ENCODE data around the gene EFCAB14. TPM values are rescaled to one million over a fixed set of nuclear protein-coding genes. Genes with fewer than 3 reads are reported as not detected.
"Not testable (repeated sequence)": the region's sequence is repeated elsewhere in the genome, so short reads cannot be mapped to it uniquely, and the experiment has no call there.

The EFCAB14 gene
- total RNA-seq, 1 donor from 2014 or later: 96.6 TPM

GRCh38 chr1:46686255-46686654 is 32.7 kb downstream of the EFCAB14 start:
- no peak for DNase-seq (ENCODE audit: low spot score)

DNA sequence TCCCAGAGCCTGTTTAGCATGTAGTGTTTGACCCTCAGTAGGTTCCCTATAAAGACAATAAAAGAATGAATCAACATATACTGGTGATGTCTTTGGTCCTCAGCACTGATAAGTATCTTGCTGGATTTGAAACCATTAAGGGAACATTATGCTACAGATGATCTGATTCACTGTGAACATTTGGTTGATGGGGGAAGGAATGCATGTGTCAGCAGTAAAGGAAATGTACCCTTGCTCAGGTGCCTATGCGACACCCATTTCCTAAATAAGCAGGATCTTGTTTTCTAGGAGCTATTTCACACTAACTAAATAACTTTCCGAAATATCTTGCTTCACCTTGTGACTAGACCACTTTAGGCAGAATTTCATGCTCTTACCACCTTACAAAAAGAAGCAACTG is 34.2 kb downstream of the EFCAB14 start:
- DNase-seq (ENCODE audit: low spot score): no peak

DNA sequence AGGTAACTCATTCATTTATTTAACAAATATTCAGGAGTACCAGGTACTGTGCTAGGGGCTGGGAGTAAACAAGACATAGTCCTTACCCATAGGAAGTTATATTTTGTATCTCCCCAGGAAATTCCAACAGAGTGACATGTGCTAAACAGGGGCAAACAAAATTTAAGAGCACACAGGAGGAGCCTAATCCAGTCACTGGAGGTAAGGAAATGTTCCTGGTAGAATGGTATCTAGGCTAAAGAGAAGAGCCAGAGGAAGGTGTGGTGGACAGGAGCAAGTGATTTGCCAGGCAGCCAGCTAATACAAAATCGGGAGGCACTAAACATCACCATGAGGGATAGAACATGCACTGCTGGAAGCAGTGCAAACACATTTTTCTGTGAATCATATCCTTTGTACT is 36.9 kb downstream of the EFCAB14 start:
- no peak for DNase-seq (ENCODE audit: low spot score)

DNA sequence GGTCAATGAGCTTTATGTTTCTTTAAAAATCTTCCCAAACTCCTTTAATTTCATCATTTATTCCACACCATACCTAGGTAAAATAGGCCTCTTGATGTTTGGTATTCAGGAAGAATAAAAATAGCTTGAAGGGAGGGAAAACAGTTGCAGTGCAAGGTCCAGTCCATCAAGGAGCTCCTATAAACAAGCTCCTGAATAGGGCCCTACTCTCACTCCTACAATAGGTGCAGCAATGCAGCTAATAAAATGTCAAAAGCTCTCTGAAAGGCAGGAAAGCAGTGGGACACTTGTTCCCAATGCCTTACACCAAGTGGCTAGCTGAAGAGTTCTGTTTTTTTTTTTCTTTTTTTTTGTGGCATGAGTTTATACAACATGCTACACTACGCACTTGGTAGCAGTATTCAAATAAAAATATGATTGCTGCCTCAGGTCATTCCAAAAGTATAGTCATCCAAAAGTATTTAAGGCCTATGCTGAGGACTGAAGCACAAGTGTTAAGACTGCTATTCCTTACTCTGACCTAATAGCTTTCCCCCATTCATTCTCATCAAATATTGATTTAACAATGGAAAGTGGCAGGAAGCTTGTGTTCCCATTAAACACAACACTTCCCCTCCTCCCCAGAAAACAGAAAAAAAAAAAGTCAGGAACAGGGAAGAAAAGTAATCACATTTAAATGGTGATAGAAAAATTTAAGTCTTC is 37.4 kb downstream of the EFCAB14 start:
- DNase-seq (ENCODE audit: low spot score): no peak

- DNase-seq (ENCODE audit: low spot score): no peak
Observed at GRCh38 chr1:46679789-46680573, 38.9 kb downstream of the EFCAB14 start.

DNA sequence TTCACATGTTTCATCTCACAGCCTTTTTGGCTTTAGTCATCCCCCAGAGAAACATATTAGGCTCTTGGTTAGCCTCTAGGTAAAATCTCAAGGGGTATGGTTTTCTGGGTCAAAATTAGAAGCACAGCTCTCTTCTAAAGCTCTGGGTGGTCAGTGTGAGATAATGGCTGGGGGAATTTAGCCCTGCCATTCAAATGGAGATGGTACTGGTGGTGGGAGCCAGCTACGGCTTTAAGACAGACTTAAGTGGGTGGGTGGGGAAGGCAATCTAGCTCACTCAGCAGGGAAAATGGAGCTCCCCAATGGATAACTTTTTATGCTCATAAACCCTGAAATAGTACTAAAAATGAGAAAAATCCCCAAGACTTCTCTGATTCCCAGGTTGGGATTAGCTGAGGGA is 41.6 kb downstream of the EFCAB14 start:
- DNase-seq (ENCODE audit: low spot score): no peak

DNA sequence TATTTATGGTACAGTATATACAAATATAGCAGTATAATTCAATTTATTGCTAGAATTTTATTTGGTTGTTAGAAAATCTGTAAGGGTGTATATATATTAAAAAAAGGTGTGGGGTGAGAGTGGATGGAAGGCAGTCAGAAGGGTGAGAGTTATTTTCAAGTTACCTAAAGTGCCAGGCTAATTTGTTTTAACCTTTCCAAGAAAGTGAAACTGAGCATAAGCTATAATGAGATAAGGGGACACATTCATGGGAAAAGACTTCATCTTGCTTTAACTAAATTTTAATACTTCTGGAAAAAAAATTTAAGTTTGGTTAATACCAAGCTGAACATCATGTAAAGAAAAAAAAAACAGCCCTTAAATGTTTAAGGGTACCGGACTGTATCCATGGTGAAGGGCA is 42.4 kb downstream of the EFCAB14 start:
- DNase-seq (ENCODE audit: low spot score): no peak

- DNase-seq (ENCODE audit: low spot score): no peak
Observed at GRCh38 chr1:46675549-46676314, 43.2 kb downstream of the EFCAB14 start.

DNA sequence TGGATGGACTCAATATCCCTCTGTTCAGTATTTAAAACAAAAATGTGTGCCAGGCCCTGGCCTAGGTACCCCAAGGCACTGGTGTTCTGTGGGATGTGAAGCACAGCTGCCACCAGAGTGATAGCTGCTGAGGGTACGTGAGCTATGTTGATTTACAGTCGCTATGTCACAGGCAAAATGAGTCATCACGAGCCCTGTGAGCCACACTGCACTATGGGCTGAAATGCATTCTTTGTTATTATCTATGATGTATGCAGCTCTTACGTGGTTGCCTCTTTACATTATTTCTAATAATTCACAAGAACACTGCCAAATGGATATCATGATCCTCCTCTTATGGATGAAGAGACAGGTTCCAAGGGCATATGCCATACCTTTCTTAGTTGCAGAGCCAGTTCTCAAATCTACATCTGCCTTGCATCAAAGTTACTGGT is 45.1 kb downstream of the EFCAB14 start:
- no peak for DNase-seq (ENCODE audit: low spot score)

DNA sequence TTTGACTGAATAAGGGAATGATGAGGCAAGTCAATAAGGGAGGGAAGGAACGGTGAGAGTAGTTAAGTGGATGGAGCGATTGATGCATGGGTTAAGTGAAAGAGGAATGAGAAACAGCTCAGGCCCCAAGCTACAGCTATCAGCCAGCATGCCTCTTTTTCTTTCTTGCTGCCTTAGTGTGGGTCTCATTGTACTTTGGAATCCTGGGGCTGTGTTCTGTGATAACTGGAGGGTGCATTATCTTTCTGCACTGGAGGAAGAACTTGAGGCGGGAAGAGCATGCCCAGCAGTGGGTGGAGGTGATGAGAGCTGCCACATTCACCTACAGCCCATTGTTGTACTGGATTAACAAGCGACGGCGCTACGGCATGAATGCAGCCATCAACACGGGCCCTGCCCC is 46.2 kb downstream of the EFCAB14 start:
- no peak for DNase-seq (ENCODE audit: low spot score)

GRCh38 chr1:46671554-46671953 is 47.4 kb downstream of the EFCAB14 start, which contains the start of gene TEX38:
Gene TEX38 (plus strand): TSS chr1:46671854. CDS start chr1:46671935, 81 bp downstream.
- no peak for DNase-seq (ENCODE audit: low spot score)

GRCh38 chr1:46670134-46670533 is 48.8 kb downstream of the EFCAB14 start:
- no peak for DNase-seq (ENCODE audit: low spot score)

DNA sequence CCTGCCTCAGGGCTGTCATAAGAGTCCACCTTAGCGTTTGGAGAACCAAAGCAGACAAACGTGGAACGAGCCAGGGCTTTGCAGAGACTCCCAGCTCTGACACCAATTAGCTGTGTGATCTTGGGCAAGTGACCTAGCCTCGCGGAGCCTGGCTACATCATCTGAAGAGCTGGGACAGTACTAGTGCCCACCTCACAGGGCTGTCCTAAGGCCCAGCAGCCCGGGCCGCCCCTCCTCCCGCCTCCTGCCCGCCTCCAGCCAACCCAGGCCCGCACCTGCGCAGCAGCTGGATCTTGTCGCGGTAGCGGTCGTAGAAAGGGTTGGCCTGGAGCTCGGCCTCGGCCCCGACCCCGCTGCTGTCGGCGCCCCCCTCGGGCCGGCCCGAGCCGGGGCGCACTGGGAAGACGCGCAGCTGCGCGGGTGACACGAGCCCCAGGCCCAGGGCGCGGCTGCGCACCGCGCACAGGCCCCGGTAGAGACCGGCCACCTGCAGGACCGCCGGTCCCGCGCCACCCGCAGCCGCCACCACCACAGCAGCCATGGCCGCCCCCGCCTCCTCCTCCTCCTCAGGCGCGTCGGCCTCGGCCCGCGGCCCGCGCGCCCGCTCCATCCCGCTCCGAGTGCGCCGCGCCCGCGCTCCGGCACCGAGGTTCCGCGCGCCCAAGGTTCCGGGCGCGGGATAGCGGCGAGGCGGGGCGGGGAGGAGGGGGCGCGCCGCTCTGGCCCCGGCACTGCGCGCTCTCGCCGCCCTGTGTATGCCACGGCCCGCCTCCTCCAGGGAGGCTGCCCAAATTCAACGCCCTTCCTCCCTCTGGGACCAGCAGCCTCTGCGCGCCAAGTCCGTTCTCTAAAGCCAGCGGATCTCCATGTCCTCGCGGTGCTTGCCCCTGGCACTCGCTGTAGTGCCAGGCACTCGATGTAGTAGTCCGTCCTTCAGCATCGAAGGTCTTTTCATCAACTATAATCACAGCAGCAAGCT is 50.8 kb downstream of the EFCAB14 start, which contains the start of gene ATPAF1:
TSS of gene ATPAF1 (minus strand) at position 583 of the 979 bp plus-strand sequence. CDS start at position 541, 42 bp downstream.
- no peak for DNase-seq (ENCODE audit: low spot score)

DNA sequence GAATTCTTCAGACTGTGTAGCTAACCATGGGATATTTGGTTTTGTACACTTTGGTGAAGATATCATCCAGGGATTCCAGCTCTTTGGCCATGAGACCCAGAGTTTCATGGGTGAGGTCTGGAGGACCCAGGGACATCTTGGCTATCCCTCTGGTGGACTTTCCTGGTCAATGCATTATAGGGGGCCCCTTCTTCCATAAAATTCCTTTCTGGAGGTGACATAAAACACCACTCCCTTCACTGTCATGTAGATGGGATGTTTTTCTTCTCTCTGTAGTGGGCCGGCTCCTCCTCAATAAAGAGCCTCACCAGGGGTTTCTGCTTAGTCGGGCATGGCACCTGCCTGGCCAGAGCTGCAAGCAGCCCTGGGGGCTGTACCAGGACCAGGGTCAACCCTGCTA is 52.9 kb downstream of the EFCAB14 start:
- no peak for DNase-seq (ENCODE audit: low spot score)

- not testable (repeated sequence) for DNase-seq (ENCODE audit: low spot score)
Observed at GRCh38 chr1:46662919-46663318, 56.0 kb downstream of the EFCAB14 start.

DNA sequence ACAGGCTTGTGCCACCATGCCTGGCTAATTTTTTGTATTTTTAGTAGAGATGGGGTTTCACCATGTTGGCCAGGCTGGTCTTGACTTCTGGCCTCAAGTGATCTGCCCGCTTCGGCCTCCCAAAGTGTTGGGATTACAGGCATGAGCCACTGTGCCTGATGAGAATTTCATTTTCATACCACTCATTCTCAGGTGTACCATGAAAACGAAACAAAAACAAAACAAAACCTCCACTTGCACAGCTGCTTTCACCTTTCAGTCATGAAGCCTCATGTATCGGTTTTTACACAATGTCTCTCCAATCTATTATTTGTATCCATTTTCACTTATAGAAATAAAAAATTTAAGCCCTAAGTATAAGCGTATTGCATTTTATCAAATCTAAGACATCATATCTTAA is 58.8 kb downstream of the EFCAB14 start:
- not testable (repeated sequence) for DNase-seq (ENCODE audit: low spot score)

DNA sequence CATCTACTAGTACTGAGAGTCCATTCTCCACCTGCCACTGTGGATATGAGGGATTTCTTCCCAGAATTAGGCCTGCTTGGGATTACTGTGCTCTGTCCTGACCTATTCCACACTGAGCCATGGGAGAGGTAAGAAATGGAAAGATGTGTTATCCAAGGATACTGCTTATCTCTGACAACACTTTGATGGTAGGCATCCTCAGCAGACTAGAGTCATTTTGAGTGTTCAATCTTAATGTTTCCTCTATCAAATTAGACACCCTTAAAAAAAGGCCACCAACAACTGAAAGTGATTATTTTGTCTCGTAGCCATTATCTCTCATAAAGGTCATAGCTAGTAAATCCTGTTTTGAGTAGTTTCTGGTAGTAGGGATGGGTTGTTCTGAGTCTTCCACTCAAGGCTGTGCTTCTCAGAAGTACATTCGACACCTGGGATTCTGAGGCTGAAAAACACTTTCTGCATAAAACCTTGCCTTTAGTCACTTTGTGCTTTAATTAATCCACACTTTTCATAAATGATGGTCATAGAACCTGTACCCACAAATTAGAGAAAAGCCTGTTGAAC is 59.5 kb downstream of the EFCAB14 start:
- no peak for DNase-seq (ENCODE audit: low spot score)

DNA sequence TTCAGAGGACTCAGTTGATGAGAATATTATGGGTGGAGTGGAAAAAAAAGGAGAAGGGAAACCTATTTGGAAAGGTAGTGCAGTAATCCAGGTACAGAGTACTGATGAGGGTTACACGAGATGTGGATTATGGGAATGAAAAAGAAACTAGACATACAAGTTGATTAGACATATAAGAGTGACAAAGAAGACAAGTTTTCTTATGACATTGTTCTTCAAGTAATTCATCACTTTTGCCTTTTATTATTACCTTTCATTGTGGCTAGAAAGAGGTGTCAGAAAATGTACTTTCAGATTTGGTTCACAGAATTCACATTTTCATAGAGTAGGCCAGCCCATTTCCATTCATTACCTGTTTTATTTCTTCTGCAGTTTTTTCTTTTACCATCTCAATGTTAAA is 61.1 kb downstream of the EFCAB14 start:
- DNase-seq (ENCODE audit: low spot score): no peak

DNA sequence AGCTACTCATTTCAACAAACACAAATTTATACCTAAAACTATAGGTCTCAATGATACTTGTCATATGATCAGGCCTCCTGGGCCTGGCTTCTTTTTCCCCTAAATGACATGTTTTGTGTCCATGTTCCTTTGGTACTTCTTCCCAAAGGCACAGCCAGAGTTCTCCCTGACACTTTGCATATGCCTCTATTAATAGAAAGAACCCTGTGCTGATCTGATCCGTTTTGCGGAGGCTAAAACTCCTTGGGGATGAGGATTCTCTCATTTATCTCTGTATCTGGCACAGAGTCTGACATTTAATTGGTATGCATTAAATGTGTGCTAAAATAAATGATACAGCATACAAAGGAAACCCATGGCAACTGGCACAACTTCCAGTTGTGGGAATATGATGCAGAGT is 62.3 kb downstream of the EFCAB14 start:
- DNase-seq (ENCODE audit: low spot score): no peak

DNA sequence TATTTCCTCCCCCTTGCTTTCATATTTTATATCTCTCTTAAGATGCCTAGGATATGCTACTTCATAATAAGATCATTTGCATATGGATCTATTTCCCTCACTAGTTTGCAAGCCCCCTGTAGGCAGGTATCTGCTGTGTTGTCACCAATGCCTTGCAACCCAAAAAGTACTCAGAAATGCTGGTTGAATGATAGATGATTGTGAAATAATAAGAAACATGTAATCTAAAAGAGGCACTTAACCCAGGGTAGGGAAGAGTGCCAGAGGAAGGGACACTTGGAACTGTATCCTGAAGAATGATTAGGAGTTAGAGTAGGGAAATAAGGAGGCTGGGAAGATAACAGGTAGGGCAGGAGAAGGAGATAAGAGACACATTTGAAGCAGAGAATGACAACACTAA is 63.1 kb downstream of the EFCAB14 start:
- DNase-seq (ENCODE audit: low spot score): no peak

All from mesenteric fat pad (tissue), 1 donor.